Epidermal melanocyte (primary cell): ENCODE measurements around the gene SCN8A.

Source experiments
- DNase-seq: peaks from one replicate; pipeline ENCODE4 v3.0.0; 2011; ENCODE audit warnings: low spot score; ENCODE audit not compliant: insufficient read length

The SCN8A gene

DNA sequence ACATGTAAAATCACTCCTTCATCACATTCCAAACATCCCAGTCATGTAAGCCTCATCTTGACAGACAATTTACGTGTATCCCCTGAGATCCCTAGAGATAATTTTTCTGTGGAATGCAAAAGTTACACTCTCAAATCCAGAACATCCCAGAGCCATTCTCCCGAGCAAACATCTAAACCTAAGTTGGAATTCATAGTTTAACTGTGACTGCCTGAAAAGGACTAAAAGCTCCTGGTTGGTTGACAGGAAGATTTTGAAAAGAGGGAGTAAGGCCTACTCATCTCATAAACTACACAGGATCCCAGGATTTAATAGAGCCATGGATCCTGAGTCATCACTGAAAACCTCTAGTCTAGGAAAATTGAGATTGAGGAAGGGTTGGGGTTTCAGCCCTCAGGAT, 123.6 kb downstream of the SCN8A start:
- no peak for DNase-seq

GRCh38 chr12:51717326-51717925, 126.4 kb downstream of the SCN8A start:
- DNase-seq = no peak

- DNase-seq = no peak
Observed at GRCh38 chr12:51721282-51721940, 130.4 kb downstream of the SCN8A start.

DNA sequence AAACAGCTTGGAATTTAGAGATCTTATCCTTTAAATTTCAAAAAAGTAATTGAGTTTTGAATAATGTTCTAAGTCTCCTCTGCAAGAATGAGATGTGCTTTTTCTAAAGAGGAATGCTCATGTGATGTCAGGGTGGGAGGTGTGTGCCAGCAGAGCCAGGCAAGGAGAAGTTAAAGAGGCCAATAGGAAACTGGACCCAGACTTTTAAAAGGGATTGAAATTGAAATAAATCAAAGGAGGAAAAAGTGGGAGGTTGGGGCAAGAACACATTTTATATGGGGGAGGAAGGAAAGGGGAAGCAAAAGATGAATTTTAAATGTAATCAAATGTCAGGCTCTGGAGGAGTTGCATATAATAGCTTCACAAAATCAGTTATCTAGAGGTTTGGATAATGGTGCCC, 131.4 kb downstream of the SCN8A start:
- no peak for DNase-seq

DNA sequence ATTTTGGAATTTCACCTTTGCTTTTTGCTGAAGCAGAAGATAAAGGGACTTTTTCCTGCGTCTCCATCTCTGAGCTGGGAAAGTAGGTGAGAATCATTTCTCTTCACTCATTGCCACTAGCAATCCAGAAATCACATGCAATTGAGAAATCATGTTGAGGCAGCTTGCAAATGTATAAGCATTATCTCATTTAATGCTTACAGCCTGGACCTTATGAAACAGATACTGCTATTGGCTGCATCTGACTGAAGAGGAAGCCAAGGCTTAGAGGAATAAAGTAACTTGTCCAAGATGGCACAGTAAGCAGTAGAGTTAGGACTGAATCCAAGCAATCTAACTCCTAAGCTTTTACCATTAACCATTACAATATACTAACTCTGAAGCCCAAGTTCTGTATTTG, 135.1 kb downstream of the SCN8A start:
- no peak for DNase-seq

DNA sequence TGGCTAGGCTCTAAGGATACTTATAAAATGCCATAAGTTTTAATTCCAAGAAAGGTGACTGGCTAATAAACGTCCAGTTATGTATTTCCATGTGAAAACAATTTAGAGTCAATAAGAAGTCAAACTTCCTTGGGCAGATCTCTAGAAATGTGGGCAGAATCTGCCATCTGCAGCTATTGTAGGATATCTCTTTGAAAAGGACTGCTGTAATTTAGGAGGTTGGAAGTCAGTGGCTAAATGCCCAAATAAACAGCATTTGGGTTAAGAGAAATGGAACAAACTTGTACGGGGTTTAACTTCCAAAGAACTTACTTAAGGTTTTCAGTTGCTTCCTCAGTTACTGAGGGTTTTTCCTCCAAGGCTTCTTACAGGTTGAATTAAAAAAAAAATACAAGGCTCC, 135.9 kb downstream of the SCN8A start:
- no peak for DNase-seq

- DNase-seq = no peak
Observed at GRCh38 chr12:51729331-51729730, 138.3 kb downstream of the SCN8A start.

DNA sequence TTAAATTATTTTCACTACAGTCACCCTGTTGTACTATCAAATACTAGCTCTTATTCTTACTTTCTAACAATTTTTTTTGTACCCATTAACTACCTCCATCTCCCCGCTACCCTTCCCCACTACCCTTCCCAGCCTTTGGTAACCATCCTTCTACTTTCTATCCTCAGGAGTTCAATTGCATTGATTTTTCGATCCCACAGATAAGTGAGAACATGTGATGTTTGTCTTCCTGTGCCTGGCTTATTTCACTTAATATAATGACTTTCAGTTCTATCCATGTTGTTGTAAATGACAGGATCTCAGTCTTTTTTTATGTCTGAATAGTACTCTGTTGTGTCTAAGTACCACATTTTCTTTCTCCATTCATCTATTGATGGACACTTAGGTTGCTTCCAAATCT, 139.7 kb downstream of the SCN8A start:
- DNase-seq = no peak

DNA sequence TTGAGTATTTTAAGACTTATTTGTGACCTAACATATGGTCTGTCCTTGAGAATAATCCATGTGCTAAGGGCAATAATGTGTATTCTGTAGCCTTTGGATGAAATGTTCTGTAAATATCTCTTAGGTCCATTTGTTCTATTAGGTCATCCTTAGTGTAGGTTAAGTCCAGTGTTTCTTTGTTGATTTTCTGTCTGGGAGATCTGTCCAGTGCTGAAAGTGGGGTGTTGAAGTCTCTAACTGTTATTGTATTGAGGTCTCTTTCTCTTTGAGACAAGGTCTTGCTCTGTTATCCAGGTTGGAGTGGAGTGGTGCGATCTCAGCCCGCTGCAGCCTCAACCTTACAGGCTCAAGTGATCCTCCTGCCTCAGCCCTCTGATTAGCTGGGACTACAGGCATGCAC, 149.5 kb downstream of the SCN8A start:
- no peak for DNase-seq

GRCh38 chr12:51744235-51744634, 153.2 kb downstream of the SCN8A start:
- DNase-seq = no peak

GRCh38 chr12:51744957-51745356, 153.9 kb downstream of the SCN8A start:
- DNase-seq = no peak

GRCh38 chr12:51746416-51746815, 155.4 kb downstream of the SCN8A start:
- DNase-seq = no peak

- no peak for DNase-seq
Observed at GRCh38 chr12:51748235-51748634, 157.2 kb downstream of the SCN8A start.

GRCh38 chr12:51749206-51749985, 158.4 kb downstream of the SCN8A start:
- DNase-seq = no peak

GRCh38 chr12:51749986-51750317, 158.9 kb downstream of the SCN8A start:
- no peak for DNase-seq

- DNase-seq = no peak
Observed at GRCh38 chr12:51751661-51752060, 160.6 kb downstream of the SCN8A start.

DNA sequence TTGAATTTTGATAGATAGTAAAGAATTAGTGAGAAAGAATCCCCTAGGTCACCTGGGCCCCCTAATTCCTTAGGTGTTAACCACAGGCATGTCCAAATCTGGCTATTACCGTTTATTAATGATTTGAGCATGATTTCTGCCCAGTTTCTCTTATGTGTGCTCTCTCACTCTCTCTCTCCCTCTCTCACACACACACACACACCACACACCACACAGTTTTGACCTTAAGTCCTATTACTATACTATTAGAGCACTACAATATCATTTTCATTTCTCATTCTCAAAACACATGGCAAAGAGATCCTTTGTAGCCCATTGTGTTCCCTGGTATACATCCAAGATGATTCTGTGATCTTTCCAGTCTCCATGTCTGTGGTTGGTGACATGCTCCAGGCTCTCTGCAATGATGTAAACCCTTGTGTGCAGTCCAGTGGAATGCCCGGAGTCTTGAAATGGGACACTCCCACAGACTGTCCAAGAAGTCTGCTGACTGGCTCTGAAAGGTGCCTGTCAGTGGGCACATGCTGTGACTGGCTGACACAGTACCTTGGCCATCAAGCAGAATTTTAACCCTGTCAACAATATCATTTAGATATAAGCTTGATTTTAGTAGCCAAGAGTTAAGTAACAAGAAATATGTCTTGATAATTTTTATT, 161.3 kb downstream of the SCN8A start:
- DNase-seq = peak; percentile 74

GRCh38 chr12:51753980-51754675, 163.1 kb downstream of the SCN8A start:
- no peak for DNase-seq

DNA sequence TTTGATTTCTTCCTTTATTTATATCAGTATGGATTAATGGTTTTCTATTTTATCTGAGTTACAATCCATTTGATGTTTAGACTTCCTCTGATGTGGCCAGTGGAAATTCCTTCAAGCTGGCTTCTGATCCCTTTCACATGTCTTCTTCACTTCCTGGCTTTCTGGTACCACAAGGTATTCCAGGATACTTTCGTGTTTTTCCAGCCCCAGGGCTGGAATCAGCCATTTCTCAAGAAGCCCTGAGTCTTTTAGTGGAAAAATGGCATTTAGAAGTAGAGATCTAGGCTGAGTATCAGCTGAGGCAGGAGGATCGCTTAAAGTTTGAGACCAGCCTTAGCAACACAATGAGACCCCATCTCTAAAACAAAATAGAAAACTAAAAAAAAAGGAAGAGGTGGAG, 164.2 kb downstream of the SCN8A start:
- no peak for DNase-seq

GRCh38 chr12:51759175-51759574, 168.1 kb downstream of the SCN8A start:
- DNase-seq = no peak

- DNase-seq = no peak
Observed at GRCh38 chr12:51759695-51760094, 168.7 kb downstream of the SCN8A start.

- no peak for DNase-seq
Observed at GRCh38 chr12:51760231-51760630, 169.2 kb downstream of the SCN8A start.
